Activated CD4-positive, CD25-positive, alpha-beta regulatory T cell (primary cell): ENCODE results near the gene ASCL5.

ENCODE experiments used
- DNase-seq, 4 experiments: peaks; one replicate each; lab custom pipeline; 2025; lab: John Stamatoyannopoulos, UW

The ASCL5 gene

GRCh38 chr1:201153474-201154388, 26.7 kb upstream of the ASCL5 start:
- DNase-seq = peak in 3 of 4 experiments; percentile 50 to 64 (median 63)

- DNase-seq = no peak
Observed at GRCh38 chr1:201149400-201149799, 22.4 kb upstream of the ASCL5 start.

- DNase-seq = no peak
Observed at GRCh38 chr1:201147396-201148015, 20.5 kb upstream of the ASCL5 start.

GRCh38 chr1:201146626-201147390, 19.8 kb upstream of the ASCL5 start:
- DNase-seq = no peak

GRCh38 chr1:201145816-201146215, 18.8 kb upstream of the ASCL5 start:
- DNase-seq = no peak

GRCh38 chr1:201145132-201145531, 18.1 kb upstream of the ASCL5 start:
- no peak for DNase-seq

GRCh38 chr1:201144701-201145100, 17.7 kb upstream of the ASCL5 start:
- DNase-seq = no peak

- DNase-seq = no peak
Observed at GRCh38 chr1:201143726-201144635, 17.0 kb upstream of the ASCL5 start.

GRCh38 chr1:201142849-201143725, 16.1 kb upstream of the ASCL5 start:
- no peak for DNase-seq

GRCh38 chr1:201142011-201142848, 15.2 kb upstream of the ASCL5 start:
- no peak for DNase-seq

GRCh38 chr1:201141418-201141817, 14.4 kb upstream of the ASCL5 start:
- DNase-seq = no peak

- DNase-seq = no peak
Observed at GRCh38 chr1:201140941-201141260, 13.9 kb upstream of the ASCL5 start.

GRCh38 chr1:201140235-201140940, 13.4 kb upstream of the ASCL5 start:
- no peak for DNase-seq

- DNase-seq = no peak
Observed at GRCh38 chr1:201139756-201140155, 12.8 kb upstream of the ASCL5 start.

- no peak for DNase-seq
Observed at GRCh38 chr1:201139306-201139705, 12.3 kb upstream of the ASCL5 start.

- no peak for DNase-seq
Observed at GRCh38 chr1:201138311-201138840, 11.4 kb upstream of the ASCL5 start.

GRCh38 chr1:201137579-201138310, 10.8 kb upstream of the ASCL5 start:
- DNase-seq = no peak

GRCh38 chr1:201137024-201137392, 10.0 kb upstream of the ASCL5 start:
- no peak for DNase-seq
